AG04449 (cell line): ENCODE results near the gene SGMS1.

Experiments used
- CTCF ChIA-PET: fragments of 350-600 bp; formaldehyde crosslinking; extraction: SDS; loops from one replicate; lab custom pipeline; 2021; ENCODE audit warnings: antibody characterized with exemption; lab: Yijun Ruan, JAX
- POLR2A ChIA-PET: fragments of 400-600, 350-600 bp; formaldehyde crosslinking; extraction: SDS; loops from one replicate; lab custom pipeline; 2020; ENCODE audit warnings: antibody characterized with exemption, inconsistent platforms; lab: Yijun Ruan, JAX
- DNase-seq: peaks from one replicate; pipeline ENCODE4 v3.0.0-alpha.2; 2010; ENCODE audit warnings: low read depth, low spot score
- H3K4me3 ChIP-seq: 2 replicates; pipeline ENCODE4 v1.5.1; 2011; ENCODE audit warnings: low read depth, mild to moderate bottlenecking, control low read depth, low read length
- TF ChIP-seq, protein P1 (sequence below): IDR thresholded peaks from one replicate; pipeline ENCODE4 v1.5.1; 2011; ENCODE audit warnings: mild to moderate bottlenecking, moderate library complexity, low read length, control low read depth, inconsistent platforms; ENCODE audit not compliant: insufficient read depth; ENCODE audit errors: missing control alignments

SGMS1 gene

DNA sequence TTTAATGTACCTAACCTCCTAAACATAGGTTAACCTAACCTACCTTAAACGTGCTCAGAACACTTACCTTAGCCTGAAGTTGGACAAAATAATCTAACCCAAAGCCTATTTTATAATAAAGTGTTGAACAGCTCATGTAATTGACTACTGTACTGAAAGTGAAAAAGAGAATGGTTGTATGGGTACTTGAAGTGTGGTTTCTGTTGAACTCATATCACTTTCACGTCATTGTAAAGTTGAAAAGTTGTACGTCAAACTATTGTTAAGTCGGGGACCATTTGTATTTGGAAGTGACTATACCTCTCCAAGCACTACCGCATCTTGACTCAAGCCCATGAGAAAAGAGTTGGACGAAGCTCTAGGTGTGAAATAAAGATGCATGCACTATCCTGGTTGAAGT is 334.6 kb downstream of the SGMS1 start:
- TF ChIP-seq, protein P1, sequence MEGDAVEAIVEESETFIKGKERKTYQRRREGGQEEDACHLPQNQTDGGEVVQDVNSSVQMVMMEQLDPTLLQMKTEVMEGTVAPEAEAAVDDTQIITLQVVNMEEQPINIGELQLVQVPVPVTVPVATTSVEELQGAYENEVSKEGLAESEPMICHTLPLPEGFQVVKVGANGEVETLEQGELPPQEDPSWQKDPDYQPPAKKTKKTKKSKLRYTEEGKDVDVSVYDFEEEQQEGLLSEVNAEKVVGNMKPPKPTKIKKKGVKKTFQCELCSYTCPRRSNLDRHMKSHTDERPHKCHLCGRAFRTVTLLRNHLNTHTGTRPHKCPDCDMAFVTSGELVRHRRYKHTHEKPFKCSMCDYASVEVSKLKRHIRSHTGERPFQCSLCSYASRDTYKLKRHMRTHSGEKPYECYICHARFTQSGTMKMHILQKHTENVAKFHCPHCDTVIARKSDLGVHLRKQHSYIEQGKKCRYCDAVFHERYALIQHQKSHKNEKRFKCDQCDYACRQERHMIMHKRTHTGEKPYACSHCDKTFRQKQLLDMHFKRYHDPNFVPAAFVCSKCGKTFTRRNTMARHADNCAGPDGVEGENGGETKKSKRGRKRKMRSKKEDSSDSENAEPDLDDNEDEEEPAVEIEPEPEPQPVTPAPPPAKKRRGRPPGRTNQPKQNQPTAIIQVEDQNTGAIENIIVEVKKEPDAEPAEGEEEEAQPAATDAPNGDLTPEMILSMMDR, result no peak
- H3K4me3 ChIP-seq, result no peak overlapping the region
- POLR2A ChIA-PET, result no interaction called here
- no peak for DNase-seq
- CTCF ChIA-PET, result no interaction called here

DNA sequence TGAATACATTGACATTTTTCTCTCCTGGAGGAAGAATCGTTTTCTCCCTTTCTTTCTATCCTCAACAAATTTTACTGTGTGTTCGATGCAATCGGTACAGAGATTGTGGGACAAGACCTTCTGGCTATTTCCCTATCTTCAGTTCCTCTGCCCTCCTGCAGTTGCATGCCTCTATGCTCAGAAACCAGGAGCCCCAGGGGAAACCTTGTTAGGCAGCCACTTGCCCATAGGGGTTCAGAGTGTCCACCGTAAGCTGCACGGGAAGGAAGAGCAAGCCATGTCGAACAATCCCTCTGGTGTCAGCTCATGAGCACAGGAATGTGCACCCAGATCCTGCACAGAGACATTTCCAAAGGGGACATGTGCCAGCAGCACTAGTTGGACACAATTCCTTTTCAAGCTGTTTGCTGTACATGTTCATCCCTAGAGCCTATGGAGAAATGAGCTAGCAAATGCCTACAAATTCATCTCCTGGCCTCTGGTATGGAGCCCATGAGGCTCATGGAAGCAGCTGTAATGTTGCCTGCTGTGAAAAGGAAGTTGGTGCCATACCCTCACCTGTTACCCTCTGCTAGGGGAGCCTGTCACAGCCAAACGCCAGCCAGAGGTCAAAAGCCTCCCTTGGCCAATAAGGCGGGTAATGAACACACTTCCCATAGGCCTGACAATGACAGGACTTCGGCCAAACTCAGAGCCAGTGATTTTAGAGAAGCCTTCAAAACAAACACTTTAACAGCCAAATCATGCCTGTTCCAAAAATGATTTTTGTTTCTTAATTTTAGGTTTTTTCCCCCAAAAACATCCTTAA is 336.6 kb downstream of the SGMS1 start:
- H3K4me3 ChIP-seq, result no peak overlapping the region
- TF ChIP-seq, protein P1, result no peak
- no peak for DNase-seq
- ChIA-PET CTCF (no interaction called here), POLR2A (no interaction called here)

GRCh38 chr10:50286517-50286916 is 337.2 kb downstream of the SGMS1 start:
- CTCF ChIA-PET, result no interaction called here
- POLR2A ChIA-PET, result no interaction called here
- H3K4me3 ChIP-seq, result no peak overlapping the region
- DNase-seq, result peak; percentile 26
- TF ChIP-seq, protein P1, result no peak

GRCh38 chr10:50281967-50282522 is 341.7 kb downstream of the SGMS1 start:
- ChIA-PET POLR2A (no interaction called here), CTCF (no interaction called here)
- H3K4me3 ChIP-seq, result no peak overlapping the region
- TF ChIP-seq, protein P1, result no peak
- DNase-seq, result no peak

GRCh38 chr10:50281210-50281966 is 342.4 kb downstream of the SGMS1 start:
- no peak for DNase-seq
- CTCF ChIA-PET, result no interaction called here
- TF ChIP-seq, protein P1, result no peak
- no peak overlapping the region for H3K4me3 ChIP-seq
- POLR2A ChIA-PET, result no interaction called here
